Fibroblast of gingiva (primary cell): Measurements from ENCODE around the gene KHDRBS1.
"Not testable (repeated sequence)": the region's sequence is repeated elsewhere in the genome, so short reads cannot be mapped to it uniquely, and the experiment has no call there.

Experiments
- DNase-seq: peaks from one replicate; pipeline ENCODE4 v3.0.0-alpha.2; 2011; ENCODE audit warnings: low read depth

Gene KHDRBS1, protein sequence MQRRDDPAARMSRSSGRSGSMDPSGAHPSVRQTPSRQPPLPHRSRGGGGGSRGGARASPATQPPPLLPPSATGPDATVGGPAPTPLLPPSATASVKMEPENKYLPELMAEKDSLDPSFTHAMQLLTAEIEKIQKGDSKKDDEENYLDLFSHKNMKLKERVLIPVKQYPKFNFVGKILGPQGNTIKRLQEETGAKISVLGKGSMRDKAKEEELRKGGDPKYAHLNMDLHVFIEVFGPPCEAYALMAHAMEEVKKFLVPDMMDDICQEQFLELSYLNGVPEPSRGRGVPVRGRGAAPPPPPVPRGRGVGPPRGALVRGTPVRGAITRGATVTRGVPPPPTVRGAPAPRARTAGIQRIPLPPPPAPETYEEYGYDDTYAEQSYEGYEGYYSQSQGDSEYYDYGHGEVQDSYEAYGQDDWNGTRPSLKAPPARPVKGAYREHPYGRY

DNA sequence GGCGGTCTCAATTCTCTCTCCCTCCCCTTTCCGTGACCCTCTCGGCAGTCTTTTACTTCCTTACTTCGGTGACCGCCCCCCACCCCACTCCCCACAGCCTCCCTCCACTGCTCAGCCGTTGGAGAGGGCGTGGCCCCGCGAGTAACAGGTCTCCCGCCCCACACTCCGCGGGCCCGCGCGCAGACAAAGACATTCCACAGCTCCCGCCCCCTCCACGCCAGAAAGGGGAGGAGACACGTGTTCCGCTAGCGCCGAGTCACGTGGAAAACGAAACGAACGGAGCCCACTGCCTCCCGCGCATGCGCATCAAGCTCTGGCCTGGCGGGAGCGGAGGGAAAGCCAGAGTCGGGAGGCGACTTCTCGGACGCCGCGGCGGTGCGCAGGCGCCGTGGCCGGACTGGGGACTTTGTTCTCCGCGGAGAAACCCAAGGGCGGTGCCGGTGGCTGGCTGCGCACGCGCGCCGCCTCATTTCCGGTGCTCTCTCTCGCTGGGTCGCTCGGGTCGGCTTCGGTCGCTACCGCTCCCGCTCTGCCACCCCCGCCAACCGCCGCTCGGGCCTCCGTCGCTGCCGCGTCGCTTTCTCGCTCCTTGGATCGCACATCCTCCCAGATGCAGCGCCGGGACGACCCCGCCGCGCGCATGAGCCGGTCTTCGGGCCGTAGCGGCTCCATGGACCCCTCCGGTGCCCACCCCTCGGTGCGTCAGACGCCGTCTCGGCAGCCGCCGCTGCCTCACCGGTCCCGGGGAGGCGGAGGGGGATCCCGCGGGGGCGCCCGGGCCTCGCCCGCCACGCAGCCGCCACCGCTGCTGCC lies at the start of gene KHDRBS1:
KHDRBS1 (plus strand) TSS at position 483 of the 813 bp plus-strand sequence; CDS start at position 611, 128 bp downstream.
- peak; percentile 98 for DNase-seq

DNA sequence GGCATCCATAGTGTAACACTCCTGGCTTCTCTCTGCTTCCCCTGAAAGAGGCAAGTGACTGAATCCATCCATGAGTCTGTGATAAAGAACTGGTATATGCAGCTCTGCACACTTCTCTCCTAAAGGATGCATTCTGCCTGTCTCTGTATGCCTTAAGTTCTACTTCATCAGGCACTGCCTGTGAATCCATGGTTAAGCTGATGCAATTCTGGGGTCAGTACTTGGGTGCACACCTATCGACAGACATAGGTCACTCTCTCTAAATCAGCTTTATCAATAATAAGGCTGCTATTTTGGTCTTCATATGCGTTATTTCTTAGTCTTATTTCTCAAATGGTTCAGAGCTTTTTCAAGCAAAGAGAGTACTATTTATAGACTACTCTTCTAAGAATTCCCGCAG lies 42.8 kb upstream of the KHDRBS1 start:
- DNase-seq, result no peak

DNA sequence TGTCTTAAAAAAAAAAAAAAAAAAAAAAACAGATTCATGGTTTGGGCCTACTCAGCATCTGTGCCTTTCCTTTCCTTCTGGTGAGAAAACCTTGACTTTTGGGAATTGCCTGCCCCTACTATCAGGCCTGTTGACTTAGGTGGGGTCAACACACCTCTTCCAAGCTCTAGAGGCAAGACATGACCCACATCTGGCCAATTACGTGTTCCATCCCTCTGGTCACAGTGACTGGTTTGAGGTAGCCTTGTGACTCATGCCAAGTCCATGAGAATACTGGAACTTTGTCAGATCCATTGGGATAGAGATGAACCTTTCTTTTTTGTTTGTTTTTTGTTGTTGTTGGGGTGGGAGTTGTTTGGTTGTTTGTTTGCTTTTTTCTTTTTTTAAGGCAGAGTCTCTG lies 37.3 kb upstream of the KHDRBS1 start:
- peak; percentile 42 for DNase-seq

DNA sequence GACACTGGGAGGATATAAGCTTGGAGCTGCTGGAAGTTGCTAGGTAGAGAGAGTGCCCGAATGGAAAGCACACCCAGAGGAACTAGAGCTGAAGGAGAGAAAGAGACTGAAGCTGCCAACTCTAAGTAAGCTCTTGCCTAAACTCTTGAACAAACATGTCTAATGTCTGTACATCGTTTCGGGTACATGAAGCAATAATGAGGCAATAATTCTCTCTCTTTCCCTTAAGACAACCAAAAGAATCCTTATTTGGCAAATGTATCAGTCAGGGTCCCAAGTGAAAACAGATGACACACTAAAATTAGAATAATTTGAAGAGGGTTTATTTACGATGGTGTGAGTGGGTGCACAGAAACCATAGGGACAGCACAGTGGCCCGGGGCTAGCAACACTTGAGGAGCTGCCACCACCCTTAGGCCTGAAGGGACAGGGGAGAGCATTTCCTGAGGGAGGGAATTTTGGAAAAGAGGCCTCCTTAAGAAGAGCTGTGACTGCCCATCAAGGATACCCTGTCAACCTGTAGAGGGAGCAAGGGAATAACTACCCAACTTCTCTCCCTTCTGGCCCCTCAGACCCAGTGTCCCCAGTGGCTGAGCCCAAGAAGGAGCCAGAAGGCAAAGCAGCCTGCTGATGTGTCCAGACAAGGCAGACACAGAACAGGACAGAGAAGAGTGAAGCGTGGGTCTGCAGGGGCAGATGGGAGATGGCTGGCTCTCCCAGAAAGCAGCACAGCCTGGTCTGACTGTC lies 36.1 kb upstream of the KHDRBS1 start:
- DNase-seq, result peak; percentile 98

DNA sequence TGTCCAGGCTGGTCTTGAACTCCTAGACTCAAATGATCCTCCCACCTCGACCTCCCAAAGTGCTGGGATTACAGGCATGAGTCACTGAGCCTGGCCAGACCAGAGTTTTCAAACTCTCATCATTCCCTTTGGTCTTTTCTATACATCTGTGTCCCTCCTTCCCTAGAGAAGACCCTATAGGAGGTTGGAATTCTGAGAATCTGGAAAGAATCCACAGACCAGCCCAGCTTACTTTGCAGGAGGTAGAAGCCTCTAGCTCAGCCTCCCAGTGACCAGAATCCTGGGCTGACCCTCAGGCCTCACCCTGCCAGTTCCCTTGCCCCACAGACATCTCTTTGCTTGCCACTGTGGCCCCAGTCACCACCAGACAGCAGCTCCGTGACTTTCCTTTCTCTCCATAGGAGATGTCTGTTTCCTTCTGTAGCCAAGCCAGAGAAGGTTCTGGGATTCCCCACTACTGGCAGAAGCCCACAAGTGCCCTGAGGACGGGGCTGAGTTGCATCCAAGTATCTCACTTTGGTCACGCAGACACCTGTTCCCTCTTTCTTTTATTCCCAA lies 34.7 kb upstream of the KHDRBS1 start:
- DNase-seq, result no peak

DNA sequence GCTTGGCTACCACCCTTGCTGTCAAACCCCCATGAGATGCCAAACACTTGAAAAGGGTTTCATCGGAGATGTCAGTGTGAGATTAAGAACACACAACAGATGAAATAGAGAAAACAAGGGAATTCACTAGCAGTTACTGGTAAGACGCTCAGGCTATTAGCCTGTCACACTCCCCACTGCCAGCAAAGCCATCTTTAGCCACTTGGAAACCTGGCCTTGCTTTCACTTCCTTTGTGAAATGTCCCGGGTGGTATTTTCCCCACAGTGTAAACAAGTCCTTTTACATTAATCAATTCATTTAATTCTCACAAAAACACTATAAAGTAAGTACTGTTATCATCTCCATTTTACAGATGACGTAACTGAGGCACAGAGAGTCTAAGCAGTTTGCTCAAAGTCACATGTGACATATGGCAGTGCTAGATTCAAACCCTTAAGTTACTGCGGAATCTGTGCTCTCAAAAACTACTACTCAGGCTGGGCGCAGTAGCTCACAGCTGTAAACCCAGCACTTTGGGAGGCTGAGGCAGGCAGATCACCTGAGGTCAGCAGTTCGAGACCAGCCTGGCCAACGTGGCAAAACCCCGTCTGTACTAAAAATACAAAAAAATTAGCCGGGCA lies 32.7 kb upstream of the KHDRBS1 start:
- no peak for DNase-seq

DNA sequence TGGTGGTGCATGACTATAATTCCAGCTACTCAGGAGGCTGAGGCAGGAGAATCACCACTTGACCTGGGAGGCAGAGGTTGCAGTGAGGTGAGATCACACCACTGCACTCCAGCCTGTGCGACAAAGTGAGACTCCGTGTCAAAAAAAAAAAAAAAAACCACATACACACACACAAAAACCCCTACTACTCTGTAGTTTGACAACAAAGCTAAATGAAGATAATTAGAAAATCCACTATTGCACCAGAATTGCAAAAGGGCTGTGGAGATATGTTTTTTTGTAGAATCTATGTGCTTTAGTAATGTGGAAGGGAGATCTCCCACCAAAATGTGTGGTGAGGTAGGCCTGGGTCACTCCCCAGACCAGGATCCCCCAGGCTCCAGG lies 32.2 kb upstream of the KHDRBS1 start:
- DNase-seq, result no peak

DNA sequence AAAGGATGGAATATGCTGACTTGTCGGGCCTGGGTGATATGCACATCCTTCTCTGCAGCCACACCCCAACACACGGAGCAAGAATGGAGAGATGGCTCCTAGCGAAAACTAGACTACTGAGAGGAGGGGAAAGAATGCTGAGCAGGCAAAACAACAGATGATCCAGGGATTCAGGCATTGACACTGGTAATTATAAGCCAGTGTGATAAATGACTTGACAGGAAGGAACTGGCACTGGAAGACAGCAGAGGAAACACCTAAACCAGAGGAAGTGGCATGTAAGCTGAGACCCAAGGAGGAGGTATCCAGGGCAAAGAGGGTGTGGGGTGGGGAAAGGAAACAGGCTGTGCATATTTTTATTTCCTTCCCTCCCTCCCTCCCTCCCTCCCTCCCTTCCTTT lies 31.7 kb upstream of the KHDRBS1 start:
- DNase-seq, result no peak

DNA sequence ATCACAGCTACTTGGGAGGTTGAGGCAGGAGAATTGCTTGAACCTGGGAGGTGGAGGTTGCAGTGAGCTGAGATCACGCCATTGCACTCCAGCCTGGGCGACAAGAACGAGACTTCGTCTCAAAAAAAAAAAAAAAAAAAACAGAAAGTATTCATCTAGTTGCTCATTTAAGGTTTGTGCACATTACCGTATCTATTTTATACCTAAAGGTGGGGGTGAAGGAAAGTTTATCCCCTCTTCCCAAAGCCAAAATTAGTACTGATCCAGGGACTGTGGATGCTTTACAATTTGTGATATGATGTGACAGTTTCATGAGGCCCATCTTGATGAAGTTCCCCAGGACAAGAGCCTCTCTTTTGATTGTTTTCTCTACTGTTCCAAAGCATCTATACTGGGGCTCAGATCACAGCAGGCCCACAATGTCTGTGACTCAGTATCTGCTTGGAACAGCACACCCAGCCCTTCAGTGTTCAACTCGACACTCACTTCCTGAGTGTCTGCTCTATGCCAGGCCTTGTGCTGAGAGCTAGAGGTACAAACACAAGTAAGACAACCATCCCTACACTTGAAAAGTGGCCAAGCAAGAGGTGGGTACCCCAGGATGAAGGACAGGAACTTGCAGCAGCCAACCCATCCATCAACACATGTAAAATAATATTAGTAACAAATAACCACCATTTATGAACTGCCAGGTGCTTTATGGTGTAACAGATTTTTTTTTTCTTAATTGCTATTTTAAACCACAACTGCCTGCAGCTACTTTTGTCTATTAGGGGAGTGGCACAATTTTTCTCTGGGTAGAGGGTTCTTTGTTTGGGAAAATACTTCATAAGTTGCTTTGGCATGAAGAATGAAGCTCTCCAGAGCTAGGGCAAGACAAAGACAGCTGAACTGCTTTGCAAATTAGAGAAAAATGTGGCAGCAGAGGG lies 29.0 kb upstream of the KHDRBS1 start:
- no peak for DNase-seq

DNA sequence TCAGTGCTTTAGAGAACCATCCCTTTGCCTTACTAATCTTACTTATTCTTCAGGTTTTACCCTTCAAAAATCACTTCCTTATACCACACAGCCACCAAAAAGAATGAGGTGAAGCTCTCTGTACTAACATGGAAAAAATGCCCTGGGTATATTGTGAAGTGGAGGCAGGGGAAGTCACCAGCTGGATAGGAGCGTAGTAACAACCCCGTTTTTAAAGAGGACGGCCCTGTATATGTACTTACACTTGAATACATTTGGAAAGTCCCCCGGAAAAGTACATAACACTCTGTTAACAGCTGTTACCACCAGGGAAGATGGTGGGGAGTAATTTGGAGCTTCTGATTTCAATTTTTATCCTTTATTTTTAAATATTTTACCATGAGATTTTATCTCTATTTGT lies 28.2 kb upstream of the KHDRBS1 start:
- DNase-seq, result no peak

DNA sequence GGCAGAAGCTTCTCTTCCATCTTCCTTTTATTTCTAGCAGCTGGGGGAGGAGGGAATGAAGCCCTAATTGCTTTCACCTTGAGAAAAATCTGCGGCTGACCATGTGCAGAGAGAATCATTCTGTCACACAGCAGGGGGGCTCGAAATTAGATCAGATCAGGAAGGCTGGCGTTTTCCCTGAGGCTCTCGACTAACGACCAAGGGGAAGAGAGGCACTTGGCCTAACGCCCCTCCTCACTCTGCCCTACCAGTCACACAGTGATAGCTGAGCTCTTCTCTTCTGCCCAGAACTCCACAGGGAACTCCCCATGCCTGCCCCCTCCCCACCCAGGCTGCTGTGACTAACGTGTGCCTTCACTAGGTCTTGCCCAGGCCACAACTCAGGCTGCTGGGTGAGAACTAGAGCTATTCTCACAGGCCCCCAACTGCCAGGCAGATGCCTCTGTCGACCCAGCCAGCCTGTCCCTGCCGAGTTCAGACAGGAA lies 26.5 kb upstream of the KHDRBS1 start:
- no peak for DNase-seq

DNA sequence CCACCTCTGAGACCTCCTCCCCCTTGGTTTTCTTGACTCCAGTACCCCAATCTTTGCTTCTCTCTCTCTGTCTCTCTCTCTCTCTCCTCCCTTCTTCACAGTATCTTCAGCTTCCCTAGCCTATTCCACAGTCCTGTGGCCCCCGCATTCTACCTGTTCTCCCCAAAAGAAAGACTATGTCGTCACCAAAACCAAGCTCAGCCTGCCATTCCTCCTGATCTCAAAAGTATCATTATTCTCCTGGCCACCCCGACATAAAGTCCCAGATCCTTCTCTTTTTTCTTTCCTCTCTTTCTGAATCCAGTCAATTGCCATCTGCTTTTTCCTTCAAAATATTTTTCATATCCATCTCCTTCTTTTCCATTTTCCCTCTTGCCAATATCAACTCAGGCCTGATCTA lies 23.7 kb upstream of the KHDRBS1 start:
- DNase-seq, result no peak

DNA sequence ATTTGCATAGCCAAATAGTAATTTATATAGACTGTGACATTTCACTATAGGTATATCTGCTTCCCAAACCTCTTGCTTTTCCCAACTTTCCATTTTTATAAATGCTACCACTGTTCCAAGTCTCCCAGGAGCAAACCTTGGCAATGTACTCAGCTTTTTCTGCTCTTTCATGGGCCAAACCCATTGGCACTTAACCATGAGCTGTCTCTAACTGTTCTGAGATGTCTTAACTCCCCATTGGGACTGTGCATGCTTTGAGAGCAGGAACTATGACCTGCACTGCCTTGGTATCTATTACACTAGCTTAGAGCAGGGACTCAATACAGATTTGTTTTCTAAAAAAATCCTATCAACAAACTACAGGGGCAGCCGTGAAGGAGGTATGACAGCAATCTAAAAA lies 22.5 kb upstream of the KHDRBS1 start:
- DNase-seq, result peak; percentile 75

DNA sequence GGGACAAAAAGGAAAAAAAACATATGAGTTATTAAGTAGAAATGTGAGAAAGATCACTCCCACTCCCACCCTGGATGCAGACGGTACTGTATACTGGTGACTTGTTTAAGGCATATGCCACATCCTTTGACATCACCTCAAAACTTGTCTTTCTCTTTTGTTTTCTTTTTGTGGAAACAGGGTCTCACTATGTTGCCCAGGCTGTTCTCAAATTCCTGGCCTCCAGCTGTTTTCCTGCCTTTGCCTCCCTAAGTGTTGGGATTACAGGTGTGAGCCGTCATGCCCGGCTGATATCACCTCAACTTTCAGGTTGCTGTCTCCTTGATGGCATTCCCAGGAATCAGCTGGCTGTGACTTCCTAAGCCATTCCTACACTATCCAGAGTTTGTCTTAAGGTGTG lies 18.4 kb upstream of the KHDRBS1 start:
- no peak for DNase-seq

DNA sequence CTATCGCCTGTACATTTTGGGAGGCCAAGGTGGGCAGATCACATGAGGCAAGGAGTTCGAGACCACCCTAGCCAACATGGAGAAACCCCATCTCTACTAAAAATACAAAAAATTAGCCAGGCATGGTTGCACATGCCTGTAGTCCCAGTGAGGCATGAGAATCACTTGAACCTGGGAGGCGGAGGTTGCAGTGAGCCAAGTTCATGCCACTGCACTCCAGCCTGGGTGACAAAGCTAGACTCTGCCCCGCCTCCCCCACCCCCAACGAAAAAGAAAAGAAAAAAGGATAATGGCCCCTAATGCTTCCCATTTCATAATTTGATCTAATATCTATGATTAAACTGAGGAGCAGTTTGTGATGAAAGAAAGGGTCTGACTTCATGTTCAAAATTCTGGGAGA lies 17.5 kb upstream of the KHDRBS1 start:
- not testable (repeated sequence) for DNase-seq

DNA sequence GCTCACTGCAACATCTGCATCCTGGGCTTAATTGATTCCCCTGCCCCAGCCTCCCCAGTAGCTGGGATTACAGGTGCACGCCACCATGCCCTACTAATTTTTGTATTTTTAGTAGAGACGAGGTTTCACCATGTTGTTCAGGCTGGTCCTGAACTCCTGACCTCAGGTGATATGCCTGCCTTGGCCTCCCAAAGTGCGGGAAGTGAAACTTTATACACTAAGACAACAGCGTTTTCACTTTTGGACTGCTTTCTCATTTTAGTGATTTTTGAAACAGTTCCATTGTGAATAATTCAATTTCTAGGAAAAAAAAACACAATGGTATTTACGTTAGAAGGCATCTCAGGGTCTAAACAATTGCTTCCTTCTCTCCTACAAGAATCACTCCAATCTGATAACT lies 11.8 kb upstream of the KHDRBS1 start:
- DNase-seq, result no peak

DNA sequence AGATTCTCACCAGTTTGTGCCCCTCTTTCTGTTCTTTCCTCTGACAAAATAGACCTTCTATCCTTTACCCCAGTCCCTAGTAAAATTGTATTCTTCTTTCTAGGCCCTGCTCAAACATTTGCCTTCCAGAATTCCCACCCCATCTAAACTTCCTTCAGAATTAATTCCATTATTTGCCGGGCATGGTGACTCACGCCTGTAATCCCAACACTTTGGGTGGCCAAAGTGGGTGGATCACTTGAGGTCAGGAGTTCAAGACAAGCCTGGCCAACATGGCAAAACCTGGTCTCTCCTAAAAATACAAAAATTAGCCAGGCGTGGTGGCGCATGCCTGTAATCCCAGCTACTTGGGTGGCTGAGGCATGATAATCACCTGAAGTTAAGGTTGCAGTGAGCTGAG lies 11.4 kb upstream of the KHDRBS1 start:
- not testable (repeated sequence) for DNase-seq

DNA sequence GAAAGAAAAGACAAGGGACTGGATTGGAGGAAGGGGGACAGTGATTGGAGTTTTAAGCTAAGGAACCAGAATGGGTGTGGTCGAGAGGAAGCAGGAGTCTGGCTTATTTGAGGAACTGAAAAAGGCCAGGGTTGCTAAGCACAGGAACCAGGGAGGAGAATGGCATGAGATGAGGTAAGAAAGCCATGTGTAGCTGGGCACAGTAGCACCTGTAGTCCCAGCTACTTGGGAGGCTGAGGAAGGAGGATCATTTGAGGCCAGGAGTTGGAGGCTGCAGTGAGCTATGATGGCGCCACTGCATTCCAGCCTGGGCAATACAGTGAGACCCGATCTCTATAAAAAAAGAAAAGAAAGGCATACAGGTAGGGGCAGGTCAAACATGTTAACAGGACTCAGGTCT lies 8.1 kb upstream of the KHDRBS1 start:
- DNase-seq, result no peak

DNA sequence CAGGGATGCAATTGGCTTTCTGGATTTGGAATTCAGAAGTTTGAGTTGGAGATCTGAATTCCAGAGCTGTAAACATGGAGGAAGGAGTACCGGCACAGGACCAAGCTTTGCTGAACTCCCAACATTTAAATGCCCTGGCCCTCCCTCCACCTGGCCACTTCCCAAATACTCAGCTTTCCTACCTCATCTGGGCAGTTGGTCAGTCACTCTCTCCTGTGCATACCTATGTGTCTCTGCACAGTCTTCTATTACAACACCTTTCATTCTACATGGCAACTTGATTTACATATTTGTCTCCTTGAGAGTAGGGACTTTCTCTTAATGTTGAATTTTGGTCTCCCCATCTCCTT lies 6.1 kb upstream of the KHDRBS1 start:
- DNase-seq, result no peak

DNA sequence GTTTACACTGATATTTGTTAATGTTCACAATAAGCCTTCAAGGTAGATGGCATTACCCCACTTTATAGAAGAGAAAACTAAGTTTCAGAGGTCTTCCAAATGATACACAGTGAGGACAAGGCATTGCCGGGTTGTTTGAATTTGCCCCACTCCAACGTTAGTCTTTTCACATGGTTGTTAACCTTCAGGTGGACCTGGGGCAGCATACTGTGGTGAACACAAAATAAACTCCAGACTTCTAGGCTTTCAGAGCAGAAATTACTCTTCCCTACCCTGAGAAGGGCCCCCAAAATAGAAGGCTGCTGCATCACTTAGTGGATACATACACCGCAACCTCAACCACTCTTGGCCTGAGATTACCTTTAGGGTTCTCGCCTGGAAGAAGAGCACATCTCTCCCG lies 3.4 kb upstream of the KHDRBS1 start:
- no peak for DNase-seq
